ENCODE results near the gene C19orf33. TPM values are rescaled to one million over a fixed set of nuclear protein-coding genes. Genes with fewer than 3 reads are reported as not detected.
A peak's percentile ranks its signal among the peaks of the same experiment; 100 is the strongest.

The C19orf33 gene
- total RNA-seq, 1 experiment from 2014 or later: 16.1 TPM

- peaks cover 63% of the 10 kb centered on the region for H3K4me1 Mint-ChIP-seq
- TF ChIP-seq NR2C2 (CRISPR knock-in tag; IDR thresholded peaks at IDR 0.05) (no peak), AFF4 (CRISPR knock-in tag; IDR thresholded peaks at IDR 0.05; ENCODE audit: borderline replicate concordance) (no peak), HMGA2 (CRISPR knock-in tag; IDR thresholded peaks at IDR 0.05) (no peak), ETV6 (CRISPR knock-in tag; IDR thresholded peaks at IDR 0.05) (no peak), ZNF219 (CRISPR knock-in tag; IDR thresholded peaks at IDR 0.05; ENCODE audit: borderline replicate concordance) (no peak), RORB (CRISPR knock-in tag; IDR thresholded peaks at IDR 0.05) (no peak), NR1H2 (CRISPR knock-in tag; IDR thresholded peaks at IDR 0.05) (no peak), CREB1 (CRISPR knock-in tag; IDR thresholded peaks at IDR 0.05) (no peak), AR (CRISPR knock-in tag; IDR thresholded peaks at IDR 0.05) (no peak), TEAD1 (CRISPR knock-in tag; IDR thresholded peaks at IDR 0.05) (no peak), TEAD4 (CRISPR knock-in tag; IDR thresholded peaks at IDR 0.05) (no peak)
- TF ChIP-seq, protein P1, sequence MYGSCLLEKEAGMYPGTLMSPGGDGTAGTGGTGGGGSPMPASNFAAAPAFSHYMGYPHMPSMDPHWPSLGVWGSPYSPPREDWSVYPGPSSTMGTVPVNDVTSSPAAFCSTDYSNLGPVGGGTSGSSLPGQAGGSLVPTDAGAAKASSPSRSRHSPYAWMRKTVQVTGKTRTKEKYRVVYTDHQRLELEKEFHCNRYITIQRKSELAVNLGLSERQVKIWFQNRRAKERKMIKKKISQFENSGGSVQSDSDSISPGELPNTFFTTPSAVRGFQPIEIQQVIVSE (CRISPR knock-in tag; IDR thresholded peaks at IDR 0.05; ENCODE audit: borderline replicate concordance): no peak
- TF ChIP-seq, protein P2, sequence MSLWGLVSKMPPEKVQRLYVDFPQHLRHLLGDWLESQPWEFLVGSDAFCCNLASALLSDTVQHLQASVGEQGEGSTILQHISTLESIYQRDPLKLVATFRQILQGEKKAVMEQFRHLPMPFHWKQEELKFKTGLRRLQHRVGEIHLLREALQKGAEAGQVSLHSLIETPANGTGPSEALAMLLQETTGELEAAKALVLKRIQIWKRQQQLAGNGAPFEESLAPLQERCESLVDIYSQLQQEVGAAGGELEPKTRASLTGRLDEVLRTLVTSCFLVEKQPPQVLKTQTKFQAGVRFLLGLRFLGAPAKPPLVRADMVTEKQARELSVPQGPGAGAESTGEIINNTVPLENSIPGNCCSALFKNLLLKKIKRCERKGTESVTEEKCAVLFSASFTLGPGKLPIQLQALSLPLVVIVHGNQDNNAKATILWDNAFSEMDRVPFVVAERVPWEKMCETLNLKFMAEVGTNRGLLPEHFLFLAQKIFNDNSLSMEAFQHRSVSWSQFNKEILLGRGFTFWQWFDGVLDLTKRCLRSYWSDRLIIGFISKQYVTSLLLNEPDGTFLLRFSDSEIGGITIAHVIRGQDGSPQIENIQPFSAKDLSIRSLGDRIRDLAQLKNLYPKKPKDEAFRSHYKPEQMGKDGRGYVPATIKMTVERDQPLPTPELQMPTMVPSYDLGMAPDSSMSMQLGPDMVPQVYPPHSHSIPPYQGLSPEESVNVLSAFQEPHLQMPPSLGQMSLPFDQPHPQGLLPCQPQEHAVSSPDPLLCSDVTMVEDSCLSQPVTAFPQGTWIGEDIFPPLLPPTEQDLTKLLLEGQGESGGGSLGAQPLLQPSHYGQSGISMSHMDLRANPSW (CRISPR knock-in tag; conservative IDR thresholded peaks at IDR 0.05; ENCODE audit: low read depth): no peak
- TF ChIP-seq, protein P3, sequence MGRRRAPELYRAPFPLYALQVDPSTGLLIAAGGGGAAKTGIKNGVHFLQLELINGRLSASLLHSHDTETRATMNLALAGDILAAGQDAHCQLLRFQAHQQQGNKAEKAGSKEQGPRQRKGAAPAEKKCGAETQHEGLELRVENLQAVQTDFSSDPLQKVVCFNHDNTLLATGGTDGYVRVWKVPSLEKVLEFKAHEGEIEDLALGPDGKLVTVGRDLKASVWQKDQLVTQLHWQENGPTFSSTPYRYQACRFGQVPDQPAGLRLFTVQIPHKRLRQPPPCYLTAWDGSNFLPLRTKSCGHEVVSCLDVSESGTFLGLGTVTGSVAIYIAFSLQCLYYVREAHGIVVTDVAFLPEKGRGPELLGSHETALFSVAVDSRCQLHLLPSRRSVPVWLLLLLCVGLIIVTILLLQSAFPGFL (CRISPR knock-in tag; IDR thresholded peaks at IDR 0.05; ENCODE audit: borderline replicate concordance): no peak
- TF ChIP-seq, protein P4, sequence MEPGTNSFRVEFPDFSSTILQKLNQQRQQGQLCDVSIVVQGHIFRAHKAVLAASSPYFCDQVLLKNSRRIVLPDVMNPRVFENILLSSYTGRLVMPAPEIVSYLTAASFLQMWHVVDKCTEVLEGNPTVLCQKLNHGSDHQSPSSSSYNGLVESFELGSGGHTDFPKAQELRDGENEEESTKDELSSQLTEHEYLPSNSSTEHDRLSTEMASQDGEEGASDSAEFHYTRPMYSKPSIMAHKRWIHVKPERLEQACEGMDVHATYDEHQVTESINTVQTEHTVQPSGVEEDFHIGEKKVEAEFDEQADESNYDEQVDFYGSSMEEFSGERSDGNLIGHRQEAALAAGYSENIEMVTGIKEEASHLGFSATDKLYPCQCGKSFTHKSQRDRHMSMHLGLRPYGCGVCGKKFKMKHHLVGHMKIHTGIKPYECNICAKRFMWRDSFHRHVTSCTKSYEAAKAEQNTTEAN (CRISPR knock-in tag; IDR thresholded peaks at IDR 0.05): no peak
- TF ChIP-seq, protein P5, sequence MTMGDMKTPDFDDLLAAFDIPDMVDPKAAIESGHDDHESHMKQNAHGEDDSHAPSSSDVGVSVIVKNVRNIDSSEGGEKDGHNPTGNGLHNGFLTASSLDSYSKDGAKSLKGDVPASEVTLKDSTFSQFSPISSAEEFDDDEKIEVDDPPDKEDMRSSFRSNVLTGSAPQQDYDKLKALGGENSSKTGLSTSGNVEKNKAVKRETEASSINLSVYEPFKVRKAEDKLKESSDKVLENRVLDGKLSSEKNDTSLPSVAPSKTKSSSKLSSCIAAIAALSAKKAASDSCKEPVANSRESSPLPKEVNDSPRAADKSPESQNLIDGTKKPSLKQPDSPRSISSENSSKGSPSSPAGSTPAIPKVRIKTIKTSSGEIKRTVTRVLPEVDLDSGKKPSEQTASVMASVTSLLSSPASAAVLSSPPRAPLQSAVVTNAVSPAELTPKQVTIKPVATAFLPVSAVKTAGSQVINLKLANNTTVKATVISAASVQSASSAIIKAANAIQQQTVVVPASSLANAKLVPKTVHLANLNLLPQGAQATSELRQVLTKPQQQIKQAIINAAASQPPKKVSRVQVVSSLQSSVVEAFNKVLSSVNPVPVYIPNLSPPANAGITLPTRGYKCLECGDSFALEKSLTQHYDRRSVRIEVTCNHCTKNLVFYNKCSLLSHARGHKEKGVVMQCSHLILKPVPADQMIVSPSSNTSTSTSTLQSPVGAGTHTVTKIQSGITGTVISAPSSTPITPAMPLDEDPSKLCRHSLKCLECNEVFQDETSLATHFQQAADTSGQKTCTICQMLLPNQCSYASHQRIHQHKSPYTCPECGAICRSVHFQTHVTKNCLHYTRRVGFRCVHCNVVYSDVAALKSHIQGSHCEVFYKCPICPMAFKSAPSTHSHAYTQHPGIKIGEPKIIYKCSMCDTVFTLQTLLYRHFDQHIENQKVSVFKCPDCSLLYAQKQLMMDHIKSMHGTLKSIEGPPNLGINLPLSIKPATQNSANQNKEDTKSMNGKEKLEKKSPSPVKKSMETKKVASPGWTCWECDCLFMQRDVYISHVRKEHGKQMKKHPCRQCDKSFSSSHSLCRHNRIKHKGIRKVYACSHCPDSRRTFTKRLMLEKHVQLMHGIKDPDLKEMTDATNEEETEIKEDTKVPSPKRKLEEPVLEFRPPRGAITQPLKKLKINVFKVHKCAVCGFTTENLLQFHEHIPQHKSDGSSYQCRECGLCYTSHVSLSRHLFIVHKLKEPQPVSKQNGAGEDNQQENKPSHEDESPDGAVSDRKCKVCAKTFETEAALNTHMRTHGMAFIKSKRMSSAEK (CRISPR knock-in tag; IDR thresholded peaks at IDR 0.05; ENCODE audit: borderline replicate concordance): no peak
- TF ChIP-seq, protein P6, sequence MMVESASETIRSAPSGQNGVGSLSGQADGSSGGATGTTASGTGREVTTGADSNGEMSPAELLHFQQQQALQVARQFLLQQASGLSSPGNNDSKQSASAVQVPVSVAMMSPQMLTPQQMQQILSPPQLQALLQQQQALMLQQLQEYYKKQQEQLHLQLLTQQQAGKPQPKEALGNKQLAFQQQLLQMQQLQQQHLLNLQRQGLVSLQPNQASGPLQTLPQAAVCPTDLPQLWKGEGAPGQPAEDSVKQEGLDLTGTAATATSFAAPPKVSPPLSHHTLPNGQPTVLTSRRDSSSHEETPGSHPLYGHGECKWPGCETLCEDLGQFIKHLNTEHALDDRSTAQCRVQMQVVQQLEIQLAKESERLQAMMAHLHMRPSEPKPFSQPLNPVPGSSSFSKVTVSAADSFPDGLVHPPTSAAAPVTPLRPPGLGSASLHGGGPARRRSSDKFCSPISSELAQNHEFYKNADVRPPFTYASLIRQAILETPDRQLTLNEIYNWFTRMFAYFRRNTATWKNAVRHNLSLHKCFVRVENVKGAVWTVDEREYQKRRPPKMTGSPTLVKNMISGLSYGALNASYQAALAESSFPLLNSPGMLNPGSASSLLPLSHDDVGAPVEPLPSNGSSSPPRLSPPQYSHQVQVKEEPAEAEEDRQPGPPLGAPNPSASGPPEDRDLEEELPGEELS (CRISPR knock-in tag; IDR thresholded peaks at IDR 0.05): no peak
Measured at GRCh38 chr19:38267761-38268483, 36.1 kb upstream of the C19orf33 start.

More at GRCh38 chr19:38267761-38268483, 36.1 kb upstream of the C19orf33 start:
- POLR2A ChIA-PET: interaction anchor here (0.5 kb wide), 1 partner anchor 28 kb away, joined by 4 read pairs; no protein-coding TSS in a partner anchor
- no peaks in the 10 kb centered on the region for H3K9me3 Mint-ChIP-seq
- H3K27me3 Mint-ChIP-seq (ENCODE audit: low read depth): no peaks in the 10 kb centered on the region
- peaks cover 2% of the 10 kb centered on the region for H3K36me3 Mint-ChIP-seq
- ATAC-seq (no peak), DNase-seq (ENCODE audit: low spot score) (no peak)
- H3K27ac Mint-ChIP-seq: peak overlapping the region; percentile 95
- peak overlapping the region; percentile 99 for H3K4me3 Mint-ChIP-seq
- CTCF ChIA-PET: interaction anchor here (1.5 to 5.8 kb wide), 2 partner anchors 12 to 24 kb away, joined by 7 to 50 read pairs; partner anchors contain the start of gene PPP1R14A
